HepG2 (cell line): ENCODE results near the gene BEAN1. TPM values are rescaled to one million over a fixed set of nuclear protein-coding genes. Genes with fewer than 3 reads are reported as not detected.

Source experiments
- ATAC-seq: fragments of 200-7000 bp; cut with Tn5 transposase; 3 replicates; pipeline ENCODE4 v1.9.1; 2020; ENCODE audit warnings: mild to moderate bottlenecking, moderate library complexity
- BruUV-seq: library from RNA; stranded (reverse); fragments of 400-500 nt; replicated peaks from 2 replicates; lab custom pipeline; 2021; lab: Mats Ljungman, UMichigan
- CTCF ChIA-PET: fragments of 300-600 bp; formaldehyde crosslinking; extraction: SDS; loops from one replicate; lab custom pipeline; 2021; ENCODE audit warnings: low total read pairs, inconsistent platforms, low intra/inter-chr PET ratio; lab: Yijun Ruan, JAX
- POLR2A ChIA-PET: fragments of 350-600 bp; sonication (Branson Sonifier 250); formaldehyde crosslinking; loops from one replicate; lab custom pipeline; 2020; ENCODE audit warnings: antibody characterized with exemption, inconsistent platforms; lab: Yijun Ruan, JAX
- DNase-seq: peaks from one replicate; pipeline ENCODE4 v3.0.0-alpha.2; 2015; ENCODE audit warnings: low spot score
- FAIRE-seq: peaks from 3 replicates; lab custom pipeline; 2011; peaks lifted over from hg19 to GRCh38; lab: Jason Lieb, UNC
- H2AFZ ChIP-seq: one replicate; pipeline ENCODE4 v1.6.1; 2011; ENCODE audit warnings: low read length, inconsistent platforms
- H3K27ac ChIP-seq: fragments of 300-600 bp; 3 replicates; pipeline ENCODE4 v1.8.0; 2011; ENCODE audit warnings: mixed run types, mild to moderate bottlenecking, mixed read lengths, low read length, inconsistent platforms; ENCODE audit not compliant: insufficient read depth; ENCODE audit errors: extremely low read length
- H3K27me3 ChIP-seq, 2 experiments: fragments of 200-600 bp in 1 of 2; 2 replicates in 1 of 2; 3 replicates in 1 of 2; pipeline versions ENCODE4 v1.6.0 to v1.8.0; 2011; ENCODE audit warnings: low read length in 2 of 2, mild to moderate bottlenecking in 2 of 2, moderate library complexity in 2 of 2, inconsistent platforms in 1 of 2; ENCODE audit not compliant: insufficient read depth in 2 of 2, control insufficient read depth in 1 of 2
- H3K36me3 ChIP-seq, 2 experiments: fragments of 200-600 bp in 1 of 2; replicated peaks in 1 of 2; 2 replicates in 1 of 2; 3 replicates in 1 of 2; pipeline versions ENCODE4 v1.5.1 to v1.8.0; 2011; ENCODE audit warnings: low read length in 2 of 2, inconsistent platforms in 1 of 2; ENCODE audit not compliant: insufficient read depth in 2 of 2, control insufficient read depth in 1 of 2
- H3K4me1 ChIP-seq: 2 replicates; pipeline ENCODE4 v1.5.1; 2012; ENCODE audit warnings: low read length, inconsistent platforms; ENCODE audit not compliant: insufficient read depth
- H3K4me2 ChIP-seq: 2 replicates; pipeline ENCODE4 v1.6.0; 2011; ENCODE audit warnings: low read depth, low read length, inconsistent platforms
- H3K4me3 ChIP-seq, 3 experiments: fragments of 200-600 bp in 1 of 3; sonication (generic), shearing (Covaris generic) in 1 of 3; replicated peaks in 1 of 3; 2 replicates each; pipeline ENCODE4 v1.5.1; 2011 to 2016; ENCODE audit warnings: low read length in 3 of 3, inconsistent platforms in 2 of 3, low read depth in 2 of 3, mild to moderate bottlenecking in 2 of 3, control low read depth in 1 of 3, mixed read lengths in 1 of 3; ENCODE audit not compliant: insufficient read depth in 1 of 3
- H3K79me2 ChIP-seq: one replicate; pipeline ENCODE4 v1.6.1; 2011; ENCODE audit warnings: low read length, inconsistent platforms; ENCODE audit not compliant: insufficient read depth
- H3K9ac ChIP-seq: 2 replicates; pipeline ENCODE4 v1.6.0; 2011; ENCODE audit warnings: mild to moderate bottlenecking, low read depth, low read length, inconsistent platforms; ENCODE audit not compliant: insufficient read depth
- H3K9me3 ChIP-seq: 2 replicates; pipeline ENCODE4 v1.5.1; 2012; ENCODE audit warnings: mild to moderate bottlenecking, low read length
- H4K20me1 ChIP-seq: 2 replicates; pipeline ENCODE4 v1.6.0; 2011; ENCODE audit warnings: inconsistent platforms, mild to moderate bottlenecking, low read length, moderate library complexity; ENCODE audit not compliant: insufficient read depth
- BCL6 ChIP-seq: IDR thresholded peaks from 2 replicates; pipeline ENCODE4 v1.6.1; 2016; ENCODE audit warnings: missing genetic modification reagents, missing compliant biosample characterization
- DDIT3 ChIP-seq: sonication (generic); formaldehyde crosslinking; IDR thresholded peaks from 2 replicates; pipeline ENCODE4 v1.4.0; 2020; ENCODE audit warnings: mild to moderate bottlenecking, missing genetic modification reagents
- GLI4 ChIP-seq: sonication (generic); formaldehyde crosslinking; IDR thresholded peaks from 2 replicates; pipeline ENCODE4 v1.5.1; 2020; ENCODE audit warnings: missing genetic modification reagents, mild to moderate bottlenecking, moderate library complexity, borderline replicate concordance
- HMGA1 ChIP-seq: sonication (generic); formaldehyde crosslinking; conservative IDR thresholded peaks from 2 replicates; pipeline ENCODE4 v1.4.0; 2020; ENCODE audit warnings: missing genetic modification reagents
- HOXD1 ChIP-seq: sonication (generic); formaldehyde crosslinking; IDR thresholded peaks from 2 replicates; pipeline ENCODE4 v1.5.0; 2020; ENCODE audit warnings: missing genetic modification reagents
- LRRFIP1 ChIP-seq: sonication (generic); formaldehyde crosslinking; conservative IDR thresholded peaks from 2 replicates; pipeline ENCODE4 v1.4.0; 2020; ENCODE audit warnings: missing genetic modification reagents
- NCOA5 ChIP-seq: sonication (generic); formaldehyde crosslinking; IDR thresholded peaks from 2 replicates; pipeline ENCODE4 v1.4.0; 2020; ENCODE audit warnings: missing genetic modification reagents
- RARG ChIP-seq: sonication (generic); formaldehyde crosslinking; IDR thresholded peaks from 2 replicates; pipeline ENCODE4 v1.4.0; 2020; ENCODE audit warnings: low read depth, mild to moderate bottlenecking, missing genetic modification reagents
- SCMH1 ChIP-seq: sonication (generic); formaldehyde crosslinking; IDR thresholded peaks from 2 replicates; pipeline ENCODE4 v1.9.0; 2021; ENCODE audit warnings: missing genetic modification reagents, mild to moderate bottlenecking, borderline replicate concordance
- SMC3 ChIP-seq: IDR thresholded peaks from 2 replicates; pipeline ENCODE4 v1.6.1; 2011; ENCODE audit warnings: low read length, improper control_type of control experiment
- ZBTB14 ChIP-seq: sonication (generic); formaldehyde crosslinking; IDR thresholded peaks from 2 replicates; pipeline ENCODE4 v1.4.0; 2020; ENCODE audit warnings: missing genetic modification reagents
- ZNF34 ChIP-seq: sonication (generic); formaldehyde crosslinking; IDR thresholded peaks from 2 replicates; pipeline ENCODE4 v1.4.0; 2020; ENCODE audit warnings: mild to moderate bottlenecking, missing genetic modification reagents, borderline replicate concordance
- ZNF543 ChIP-seq: sonication (generic); formaldehyde crosslinking; IDR thresholded peaks from 2 replicates; pipeline ENCODE4 v1.4.0; 2020; ENCODE audit warnings: mild to moderate bottlenecking, missing genetic modification reagents
- ZNF773 ChIP-seq: sonication (generic); formaldehyde crosslinking; IDR thresholded peaks from 2 replicates; pipeline ENCODE4 v1.4.0; 2020; ENCODE audit warnings: missing genetic modification reagents, borderline replicate concordance
- WGBS: methylation state at CpG from one replicate; pipeline ENCODE4 v1.1.6; 2017; ENCODE audit warnings: low lambda C conversion rate; 5-methylcytosine and 5-hydroxymethylcytosine counted together
- in situ Hi-C: cut with HindIII; loops from 2 replicates; pipeline ENCODE4 v1.10.0; 2017; ENCODE audit warnings: low pct_unique_long_range_greater_than_20kb; ENCODE audit not compliant: extremely low pct_ligation_motif_present
- intact Hi-C: fragments of 100-400 bp; cut with micrococcal nuclease; formaldehyde crosslinking; loops from one replicate; pipeline ENCODE4 v1.10.0; 2022; ENCODE audit not compliant: unreplicated experiment
- polyA plus RNA-seq, 8 experiments: library from polyadenylated mRNA; depleted of rRNA in 3 of 8; stranded (reverse) in 7 of 8; unstranded in 1 of 8; fragments of >200 nt; fragmentation: Illumina TruSeq in 4 of 8; extraction: Trizol in 4 of 8; gene quantifications; 2 replicates each; pipeline versions ENCODE4 v1.2.1 to v1.2.3, GENCODE V29; 2011 to 2016; ENCODE audit warnings: low read depth in 4 of 8, missing spikeins in 1 of 8, mixed read lengths in 1 of 8; ENCODE audit not compliant: insufficient read depth in 1 of 8
- total RNA-seq, 5 experiments: library from RNA; depleted of rRNA; stranded (reverse); fragments of >200 nt; fragmentation: Illumina TruSeq; extraction: Trizol; gene quantifications; 2 replicates each; pipeline ENCODE4 v1.2.3, GENCODE V29; 2016; ENCODE audit warnings: low read depth in 1 of 5

Gene BEAN1
- total and polyA plus RNA-seq, 2 of the 13 experiments (the other 11 are each of a cell fraction or from before 2014, with no cell fraction given): 0.53 to 1.4 TPM

GRCh38 chr16:66435896-66436295, 8.8 kb downstream of the BEAN1 start:
- DNase-seq (no peak), ATAC-seq (no peak), FAIRE-seq (no peak)
- POLR2A ChIA-PET: interaction anchor here (4.1 kb wide), 1 partner anchor 28 kb away, joined by 48 read pairs; no protein-coding TSS in a partner anchor
- no peaks in the 10 kb centered on the region for H4K20me1 ChIP-seq
- H3K9me3 ChIP-seq: no peaks in the 10 kb centered on the region
- no peak overlapping the region for H3K9ac ChIP-seq
- in situ Hi-C loops (no loop called here), intact Hi-C loops (loop anchor here (2.0 kb wide), 1 partner anchor 47 kb away; no protein-coding TSS in a partner anchor)
- H3K27me3 ChIP-seq: no peaks in the 10 kb centered on the region
- BruUV-seq: no TSS peak
- H3K4me3 ChIP-seq: no peak overlapping the region
- H3K4me2 ChIP-seq: no peak overlapping the region; the same call in 1 of the 2 replicates
- H2AFZ ChIP-seq: no peak overlapping the region
- WGBS: 94% methylated on average over 1 of the region's 1 CpG
- TF ChIP-seq BCL6 (CRISPR knock-in tag) (no peak), SCMH1 (no peak), ZNF34 (0 out of 2 replicates have a peak, but pooled peaks have one; percentile 13)
- H3K27ac ChIP-seq: peak overlapping the region; percentile 2
- H3K79me2 ChIP-seq: no peaks in the 10 kb centered on the region
- no peaks in the 10 kb centered on the region for H3K36me3 ChIP-seq
- CTCF ChIA-PET: no interaction called here
- H3K4me1 ChIP-seq: peaks cover 53% of the 10 kb centered on the region

GRCh38 chr16:66437391-66437945, 10.4 kb downstream of the BEAN1 start:
- no peaks in the 10 kb centered on the region for H3K36me3 ChIP-seq
- no peak overlapping the region for H3K27ac ChIP-seq
- ChIA-PET CTCF (no interaction called here), POLR2A (no interaction called here)
- H3K9ac ChIP-seq: no peak overlapping the region
- intact Hi-C loops (no loop called here), in situ Hi-C loops (no loop called here)
- no peak overlapping the region for H3K4me3 ChIP-seq
- H3K79me2 ChIP-seq: no peaks in the 10 kb centered on the region
- FAIRE-seq (no peak), DNase-seq (no peak), ATAC-seq (no peak)
- WGBS: 71% methylated on average over 15 of the region's 15 CpGs
- no peak overlapping the region for H2AFZ ChIP-seq
- H3K4me2 ChIP-seq: no peak overlapping the region
- H3K4me1 ChIP-seq: peaks cover 44% of the 10 kb centered on the region
- H4K20me1 ChIP-seq: no peaks in the 10 kb centered on the region
- peaks cover 0 to 2% of the 10 kb centered on the region in 2 experiments; a peak in 2 of 5 replicates for H3K27me3 ChIP-seq
- H3K9me3 ChIP-seq: no peaks in the 10 kb centered on the region
- BruUV-seq: no TSS peak
- TF ChIP-seq SMC3: no peak
- TF ChIP-seq HMGA1 (CRISPR knock-in tag): no peak
- no peak for TF ChIP-seq GLI4 (CRISPR knock-in tag)
- no peak for TF ChIP-seq HOXD1
- no peak for TF ChIP-seq RARG (CRISPR knock-in tag)
- TF ChIP-seq ZBTB14 (CRISPR knock-in tag): no peak
- TF ChIP-seq ZNF543 (CRISPR knock-in tag): no peak
- TF ChIP-seq LRRFIP1 (CRISPR knock-in tag): no peak
- TF ChIP-seq NCOA5 (CRISPR knock-in tag): no peak
- TF ChIP-seq ZNF773: no peak
- no peak for TF ChIP-seq DDIT3 (CRISPR knock-in tag)
